Activated naive CD4-positive, alpha-beta T cell treated with anti-CD3 and anti-CD28 coated beads for 36 hours (primary cell): Measurements from ENCODE around the gene ANTXR2. TPM values are rescaled to one million over a fixed set of nuclear protein-coding genes. Genes with fewer than 3 reads are reported as not detected.

Experiments
- CTCF ChIA-PET: fragments of 350-600 bp; sonication (Branson Sonifier 250); formaldehyde crosslinking; loops from one replicate; lab custom pipeline; 2021; ENCODE audit warnings: antibody characterized with exemption; lab: Charles Lee
- DNase-seq: peaks from one replicate; pipeline ENCODE4 v3.0.0-alpha.2; 2020
- H3K27ac Mint-ChIP-seq: one replicate; pipeline ENCODE4 v1.8.0; 2021; ENCODE audit warnings: mild to moderate bottlenecking, mixed read lengths
- H3K27me3 Mint-ChIP-seq: one replicate; pipeline ENCODE4 v1.8.0; 2021; ENCODE audit warnings: low read depth, mixed read lengths
- H3K36me3 Mint-ChIP-seq: one replicate; pipeline ENCODE4 v1.8.0; 2021; ENCODE audit warnings: low read depth, mixed read lengths
- H3K4me1 Mint-ChIP-seq: one replicate; pipeline ENCODE4 v1.8.0; 2021; ENCODE audit warnings: low read depth, mixed read lengths
- H3K4me3 Mint-ChIP-seq: one replicate; pipeline ENCODE4 v1.8.0; 2021; ENCODE audit warnings: mild to moderate bottlenecking, moderate library complexity, mixed read lengths
- H3K9me3 Mint-ChIP-seq: one replicate; pipeline ENCODE4 v1.8.0; 2021; ENCODE audit warnings: mixed read lengths
- intact Hi-C: fragments of 100-400 bp; cut with micrococcal nuclease; formaldehyde crosslinking; loops from one replicate; pipeline ENCODE4 v1.15.1; 2023
- total RNA-seq, 2 experiments: library from RNA; stranded (reverse); gene quantifications; one replicate each; pipeline ENCODE4 v1.2.3, GENCODE V29; 2021

The ANTXR2 gene
- total RNA-seq, 2 experiments from 2014 or later: 0.50 to 0.79 TPM

DNA sequence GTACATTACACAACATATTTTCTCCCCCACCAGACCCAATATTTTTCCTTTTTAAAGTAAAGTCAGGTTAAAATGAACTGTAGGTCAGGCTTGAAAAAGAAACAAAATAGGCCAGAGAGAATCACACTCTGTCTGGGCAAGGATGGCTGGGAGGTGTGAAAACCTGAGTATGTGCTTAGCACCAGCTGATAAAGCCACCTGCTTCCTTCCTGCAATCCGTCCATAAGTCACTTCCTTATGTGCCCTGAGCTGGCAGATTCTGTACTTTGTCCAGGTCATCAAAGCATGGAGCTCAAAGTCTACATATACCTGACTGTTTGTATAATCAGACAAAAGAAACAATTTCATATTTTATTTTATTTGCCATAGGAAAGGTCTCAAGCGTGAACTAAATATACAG lies 37.7 kb downstream of the ANTXR2 start:
- no peak for DNase-seq
- Mint-ChIP-seq H3K4me3 (no peak overlapping the region), H3K36me3 (peaks cover 6% of the 10 kb centered on the region), H3K27ac (no peak overlapping the region), H3K9me3 (no peaks in the 10 kb centered on the region), H3K4me1 (peaks cover 32% of the 10 kb centered on the region), H3K27me3 (no peaks in the 10 kb centered on the region)
- CTCF ChIA-PET: interaction anchor here (0.6 kb wide), 1 partner anchor 178 kb away, joined by 3 read pairs; no protein-coding TSS in a partner anchor
- intact Hi-C loops: no loop called here

DNA sequence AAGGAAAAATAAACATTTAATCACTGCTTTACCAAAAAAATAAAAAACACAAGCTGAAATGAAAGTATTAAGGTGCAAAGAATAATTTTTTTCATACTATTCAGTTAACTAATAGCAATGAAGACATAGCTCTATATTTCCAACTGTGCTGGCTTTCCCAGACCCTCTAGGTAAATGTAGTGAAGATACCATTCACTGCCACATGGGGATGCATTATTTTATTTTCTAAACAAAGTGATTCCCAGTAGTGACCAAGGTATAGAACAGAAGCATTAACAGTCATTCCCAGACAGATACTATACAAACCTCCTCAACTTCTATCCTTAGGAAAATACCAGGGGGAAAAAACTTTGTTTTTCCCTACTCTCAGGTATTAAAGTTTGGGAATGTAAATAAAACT lies 39.4 kb downstream of the ANTXR2 start:
- intact Hi-C loops: loop anchor here (2.0 kb wide), 1 partner anchor 27 kb away; no protein-coding TSS in a partner anchor
- no peak overlapping the region for H3K4me3 Mint-ChIP-seq
- H3K27me3 Mint-ChIP-seq: no peaks in the 10 kb centered on the region
- H3K9me3 Mint-ChIP-seq: no peaks in the 10 kb centered on the region
- no peak for DNase-seq
- peaks cover 26% of the 10 kb centered on the region for H3K4me1 Mint-ChIP-seq
- peaks cover 2% of the 10 kb centered on the region for H3K36me3 Mint-ChIP-seq
- CTCF ChIA-PET: interaction anchor here (1.1 kb wide), 1 partner anchor 92 kb away, joined by 3 read pairs; no protein-coding TSS in a partner anchor
- no peak overlapping the region for H3K27ac Mint-ChIP-seq

DNA sequence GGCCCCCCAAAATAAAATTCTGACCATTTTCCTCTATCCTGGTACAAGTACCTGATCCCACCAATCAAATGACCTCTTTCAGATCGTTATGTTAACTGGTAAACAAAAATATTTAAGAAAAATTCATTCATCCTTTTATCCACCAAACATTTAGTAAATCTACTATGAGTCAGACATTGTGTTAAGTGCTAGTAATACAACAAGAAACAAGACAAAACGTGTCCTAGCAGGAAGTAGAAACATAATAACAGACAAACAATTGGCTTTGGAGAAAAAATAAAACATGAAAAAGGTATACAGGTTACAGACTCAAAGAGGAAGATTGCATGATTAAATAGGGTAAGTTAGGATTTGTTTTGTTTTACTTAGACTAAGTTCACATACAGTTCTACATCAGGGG lies 43.7 kb downstream of the ANTXR2 start:
- no peak for DNase-seq
- no peak overlapping the region for H3K4me3 Mint-ChIP-seq
- no peaks in the 10 kb centered on the region for H3K27me3 Mint-ChIP-seq
- intact Hi-C loops: no loop called here
- H3K4me1 Mint-ChIP-seq: no peaks in the 10 kb centered on the region
- H3K9me3 Mint-ChIP-seq: no peaks in the 10 kb centered on the region
- peaks cover 4% of the 10 kb centered on the region for H3K36me3 Mint-ChIP-seq
- CTCF ChIA-PET: interaction anchor here (1.0 kb wide), 1 partner anchor 186 kb away, joined by 3 read pairs; no protein-coding TSS in a partner anchor
- H3K27ac Mint-ChIP-seq: no peak overlapping the region

DNA sequence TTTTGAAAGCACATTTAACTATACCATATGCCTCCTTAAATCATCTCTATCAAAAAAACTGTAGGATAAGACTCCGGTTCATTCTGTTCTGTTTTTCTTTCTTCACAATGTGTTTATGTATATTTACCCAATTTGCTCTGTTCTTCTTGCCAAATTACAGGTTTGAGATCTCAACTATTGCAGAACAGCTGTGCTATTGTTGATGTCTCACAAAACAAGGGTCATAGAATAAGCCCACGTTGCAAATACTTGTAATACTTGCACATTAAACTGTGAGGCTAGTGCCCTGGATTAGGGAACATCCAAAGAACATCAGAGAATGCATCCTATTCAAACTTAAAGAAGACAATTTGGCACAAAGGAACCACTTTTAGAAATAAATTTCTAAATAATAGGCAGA lies 45.4 kb downstream of the ANTXR2 start:
- intact Hi-C loops: no loop called here
- no peak for DNase-seq
- Mint-ChIP-seq H3K36me3 (peaks cover 10% of the 10 kb centered on the region), H3K4me3 (no peak overlapping the region), H3K27ac (no peak overlapping the region), H3K9me3 (no peaks in the 10 kb centered on the region), H3K27me3 (no peaks in the 10 kb centered on the region), H3K4me1 (no peaks in the 10 kb centered on the region)
- CTCF ChIA-PET: no interaction called here

DNA sequence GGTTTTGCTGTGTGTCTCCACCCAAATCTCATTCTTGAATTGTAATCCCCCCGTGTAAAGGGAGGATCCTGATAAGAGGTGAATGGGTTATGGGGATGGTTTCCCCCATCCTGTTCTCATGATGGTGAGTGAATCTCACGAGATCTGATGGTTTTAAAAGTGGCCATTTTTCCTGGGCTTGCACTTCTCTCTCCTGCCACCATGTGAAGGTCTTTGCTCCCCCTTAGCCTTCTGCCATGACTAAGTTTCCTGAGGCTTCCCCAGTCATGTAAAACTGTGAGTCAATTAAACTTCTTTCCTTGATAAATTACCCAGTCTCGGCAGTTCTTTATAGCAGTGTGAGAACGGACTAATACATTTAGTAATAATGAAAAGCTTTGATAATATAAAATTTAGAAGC lies 46.9 kb downstream of the ANTXR2 start:
- no peak for DNase-seq
- CTCF ChIA-PET: no interaction called here
- H3K4me3 Mint-ChIP-seq: no peak overlapping the region
- no peaks in the 10 kb centered on the region for H3K9me3 Mint-ChIP-seq
- no peaks in the 10 kb centered on the region for H3K27me3 Mint-ChIP-seq
- H3K4me1 Mint-ChIP-seq: no peaks in the 10 kb centered on the region
- H3K27ac Mint-ChIP-seq: no peak overlapping the region
- intact Hi-C loops: no loop called here
- peaks cover 11% of the 10 kb centered on the region for H3K36me3 Mint-ChIP-seq

DNA sequence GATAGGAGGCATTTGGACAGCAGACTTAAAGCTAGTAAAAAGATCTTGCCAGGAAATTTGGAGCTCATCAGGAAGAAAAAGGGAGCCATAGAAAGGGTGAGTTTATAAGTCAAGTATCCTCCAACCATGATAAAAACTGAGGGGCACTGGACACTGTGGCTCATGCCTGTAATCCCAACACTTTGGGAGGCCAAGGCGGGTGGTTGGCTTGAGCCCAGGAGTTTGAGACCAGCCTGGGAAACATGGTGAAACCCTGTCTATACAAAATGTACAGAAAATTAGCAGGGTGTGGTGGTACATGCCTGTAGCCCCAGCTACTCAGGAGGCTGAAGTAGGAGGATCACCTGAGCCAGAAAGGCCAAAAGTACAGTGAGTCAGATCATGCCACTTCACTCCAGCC lies 48.7 kb downstream of the ANTXR2 start:
- Mint-ChIP-seq H3K27ac (no peak overlapping the region), H3K9me3 (no peaks in the 10 kb centered on the region), H3K4me1 (no peaks in the 10 kb centered on the region), H3K36me3 (peaks cover 11% of the 10 kb centered on the region), H3K4me3 (no peak overlapping the region), H3K27me3 (no peaks in the 10 kb centered on the region)
- intact Hi-C loops: no loop called here
- no peak for DNase-seq
- CTCF ChIA-PET: no interaction called here

DNA sequence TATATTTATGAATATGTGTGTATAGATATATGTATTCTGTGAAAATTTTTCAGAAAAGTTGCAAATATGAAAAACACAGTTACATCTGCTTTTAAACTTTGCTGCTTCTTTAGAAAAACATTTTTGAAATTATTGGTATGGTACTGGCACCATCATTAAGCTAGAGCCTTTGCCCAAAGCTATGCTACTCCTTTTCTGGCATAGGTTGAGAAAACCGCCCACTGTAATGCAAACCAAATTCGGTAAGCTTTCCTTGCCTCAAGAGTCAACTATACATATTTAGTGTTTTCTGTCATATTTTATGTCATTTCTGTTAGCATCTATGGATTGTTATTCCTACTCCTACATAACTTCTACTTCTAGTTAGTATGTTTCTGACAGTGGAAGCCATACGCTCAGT lies 50.7 kb downstream of the ANTXR2 start:
- Mint-ChIP-seq H3K9me3 (no peaks in the 10 kb centered on the region), H3K4me3 (no peak overlapping the region), H3K27ac (no peak overlapping the region), H3K4me1 (no peaks in the 10 kb centered on the region), H3K36me3 (peaks cover 13% of the 10 kb centered on the region), H3K27me3 (no peaks in the 10 kb centered on the region)
- intact Hi-C loops: no loop called here
- CTCF ChIA-PET: interaction anchor here (0.6 kb wide), 1 partner anchor 10 kb away, joined by 4 read pairs; no protein-coding TSS in a partner anchor
- no peak for DNase-seq

DNA sequence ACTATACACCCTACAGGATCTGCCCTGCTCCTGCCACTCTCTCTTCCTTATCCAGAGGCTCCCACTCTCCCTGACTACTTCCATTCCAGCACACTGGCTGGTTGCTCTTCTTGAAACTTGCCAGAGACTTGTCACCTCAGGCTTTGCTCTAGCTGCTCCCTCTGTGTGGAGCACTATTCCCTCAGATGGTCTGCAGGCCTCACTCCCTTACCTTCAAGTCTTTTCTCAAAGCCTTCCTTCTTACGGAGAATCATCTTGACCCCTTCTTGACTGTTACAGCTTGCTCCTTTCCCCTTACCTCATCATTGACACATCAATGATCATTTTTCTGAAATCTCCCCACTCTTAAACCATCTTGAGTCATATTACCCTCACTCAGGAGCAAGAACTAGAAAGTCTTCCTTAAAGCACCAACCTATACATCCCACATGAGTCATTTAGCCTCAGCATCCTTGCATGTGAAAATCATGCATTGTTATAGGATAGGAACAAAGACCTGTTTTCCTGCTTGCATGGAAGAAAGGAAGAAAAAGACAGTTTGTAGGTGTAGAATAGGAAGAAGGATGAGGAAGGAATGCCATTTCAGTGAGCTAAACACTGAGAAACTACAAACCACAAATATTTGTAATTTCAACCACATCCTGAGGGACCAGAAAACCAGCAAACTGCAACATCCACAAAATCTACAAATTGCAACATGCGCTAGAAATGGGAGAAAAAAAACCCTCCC lies 55.7 kb downstream of the ANTXR2 start:
- Mint-ChIP-seq H3K27me3 (no peaks in the 10 kb centered on the region), H3K9me3 (no peaks in the 10 kb centered on the region), H3K36me3 (peaks cover 9% of the 10 kb centered on the region), H3K4me3 (no peak overlapping the region), H3K4me1 (no peaks in the 10 kb centered on the region), H3K27ac (no peak overlapping the region)
- DNase-seq: no peak
- CTCF ChIA-PET: no interaction called here
- intact Hi-C loops: loop anchor here (1.0 to 2.0 kb wide), 3 partner anchors 11 to 56 kb away; partner anchors contain the start of gene ANTXR2

DNA sequence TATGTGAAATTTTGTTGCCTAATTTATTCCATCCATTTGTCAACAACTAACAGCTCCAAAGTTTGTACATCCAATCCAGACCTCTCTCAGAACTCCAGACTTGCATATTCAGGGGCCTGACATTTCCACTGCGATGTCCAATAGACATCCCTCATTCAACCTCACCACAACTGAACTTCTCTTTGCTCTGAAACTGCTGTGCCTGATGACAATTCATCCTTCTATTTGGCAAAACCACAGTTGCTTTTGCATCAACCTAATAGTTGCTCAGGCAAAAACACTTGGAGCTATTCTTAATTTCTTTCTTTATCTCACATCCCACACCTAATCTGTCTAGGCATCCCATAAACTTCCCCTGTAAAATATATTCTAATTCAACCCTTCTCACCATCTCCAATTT lies 56.5 kb downstream of the ANTXR2 start:
- intact Hi-C loops: loop anchor here (2.0 kb wide), 1 partner anchor 56 kb away; the partner anchor contains the start of gene ANTXR2
- H3K27ac Mint-ChIP-seq: no peak overlapping the region
- H3K9me3 Mint-ChIP-seq: no peaks in the 10 kb centered on the region
- H3K27me3 Mint-ChIP-seq: no peaks in the 10 kb centered on the region
- DNase-seq: no peak
- H3K4me3 Mint-ChIP-seq: no peak overlapping the region
- H3K36me3 Mint-ChIP-seq: peaks cover 7% of the 10 kb centered on the region
- CTCF ChIA-PET: no interaction called here
- H3K4me1 Mint-ChIP-seq: no peaks in the 10 kb centered on the region

DNA sequence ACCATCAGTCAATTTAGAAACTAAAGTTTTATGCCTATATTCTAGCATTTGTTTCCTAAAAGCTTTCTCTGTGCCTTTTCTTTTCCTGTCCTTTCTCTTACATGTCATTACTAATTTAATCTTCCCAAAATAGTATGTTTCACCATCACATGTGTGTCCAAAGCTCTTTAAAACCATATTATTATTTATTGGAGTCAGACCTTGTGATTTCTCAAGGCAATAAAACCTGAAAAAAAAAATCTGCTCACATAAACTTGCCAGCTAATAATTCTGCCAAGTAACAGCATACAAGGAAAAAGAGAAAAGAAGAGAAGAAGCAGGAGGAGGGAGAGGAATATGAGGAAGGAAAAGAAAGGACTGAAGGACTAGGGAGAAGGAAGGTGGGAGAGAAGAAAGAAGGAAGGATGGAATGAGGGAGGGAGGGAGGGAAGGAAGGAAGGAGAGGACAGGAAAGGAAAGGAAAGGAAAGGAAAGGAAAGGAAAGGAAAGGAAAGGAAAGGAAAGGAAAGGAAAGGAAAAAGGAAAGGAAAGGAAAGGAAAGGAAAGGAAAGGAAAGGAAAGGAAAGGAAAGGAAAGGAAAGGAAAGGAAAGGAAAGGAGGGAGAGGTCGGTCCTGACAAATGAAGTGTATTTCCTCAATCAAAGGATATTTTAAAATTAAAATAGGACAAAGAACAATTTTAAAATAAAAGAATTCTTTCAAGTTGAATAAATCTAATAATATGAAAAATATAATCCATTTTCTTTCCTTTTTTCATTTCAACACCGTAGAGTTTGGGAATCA lies 57.4 kb downstream of the ANTXR2 start:
- H3K4me1 Mint-ChIP-seq: no peaks in the 10 kb centered on the region
- no peak overlapping the region for H3K27ac Mint-ChIP-seq
- intact Hi-C loops: loop anchor here (2.0 kb wide), 1 partner anchor 57 kb away; the partner anchor contains the start of gene ANTXR2
- CTCF ChIA-PET: interaction anchor here (0.7 kb wide), 1 partner anchor 65 kb away, joined by 3 read pairs; no protein-coding TSS in a partner anchor
- no peak overlapping the region for H3K4me3 Mint-ChIP-seq
- DNase-seq: no peak
- no peaks in the 10 kb centered on the region for H3K27me3 Mint-ChIP-seq
- H3K36me3 Mint-ChIP-seq: peaks cover 7% of the 10 kb centered on the region
- H3K9me3 Mint-ChIP-seq: no peaks in the 10 kb centered on the region

DNA sequence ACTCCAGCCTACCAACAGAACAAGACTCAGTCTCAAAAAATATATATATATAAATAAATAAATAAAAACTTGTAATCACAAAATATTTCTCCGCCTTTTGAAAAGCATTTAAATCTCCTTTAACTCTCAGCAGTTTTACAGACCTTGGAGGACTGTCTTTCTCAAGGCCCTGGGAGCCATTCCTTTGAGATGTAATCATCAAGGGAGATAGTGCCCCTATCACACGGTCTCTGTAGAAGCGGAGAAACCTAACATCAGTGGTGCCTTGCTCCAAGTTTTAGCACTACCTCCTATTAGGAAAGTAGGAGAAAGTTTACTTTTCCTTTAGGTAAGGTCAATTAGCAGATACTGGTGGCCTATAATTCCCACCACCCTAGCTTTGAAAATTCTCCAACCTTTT lies 58.5 kb downstream of the ANTXR2 start:
- Mint-ChIP-seq H3K4me1 (peaks cover 5% of the 10 kb centered on the region), H3K9me3 (no peaks in the 10 kb centered on the region), H3K27ac (no peak overlapping the region), H3K36me3 (peaks cover 7% of the 10 kb centered on the region), H3K27me3 (no peaks in the 10 kb centered on the region), H3K4me3 (no peak overlapping the region)
- no peak for DNase-seq
- CTCF ChIA-PET: no interaction called here
- intact Hi-C loops: no loop called here

DNA sequence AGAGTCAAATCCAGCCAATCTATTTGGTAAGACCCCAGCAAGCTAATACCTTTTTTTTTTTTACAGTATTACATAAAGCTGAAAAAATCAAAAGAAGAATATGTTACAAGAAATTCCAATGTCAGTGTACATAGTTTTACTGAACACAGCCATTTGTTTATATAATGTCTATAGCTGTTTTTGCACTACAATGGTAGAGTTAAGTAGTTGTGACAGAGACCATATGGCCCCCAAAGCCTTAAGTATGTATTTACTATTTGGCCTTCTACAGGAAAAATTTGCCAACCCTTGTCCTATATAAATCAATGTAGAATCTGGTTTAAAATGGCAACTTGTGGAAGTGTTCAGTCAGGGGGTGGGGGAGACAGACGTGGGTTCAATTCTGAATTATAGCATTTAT lies 60.7 kb downstream of the ANTXR2 start:
- Mint-ChIP-seq H3K36me3 (peaks cover 5% of the 10 kb centered on the region), H3K27ac (no peak overlapping the region), H3K4me1 (peaks cover 19% of the 10 kb centered on the region), H3K4me3 (no peak overlapping the region), H3K27me3 (no peaks in the 10 kb centered on the region), H3K9me3 (no peaks in the 10 kb centered on the region)
- CTCF ChIA-PET: interaction anchor here (0.5 kb wide), 1 partner anchor 10 kb away, joined by 4 read pairs; no protein-coding TSS in a partner anchor
- intact Hi-C loops: no loop called here
- DNase-seq: no peak
